ENCODE data around the gene CYP4F11.
"Not testable (repeated sequence)": the region's sequence is repeated elsewhere in the genome, so short reads cannot be mapped to it uniquely, and the experiment has no call there.

CYP4F11 gene, protein sequence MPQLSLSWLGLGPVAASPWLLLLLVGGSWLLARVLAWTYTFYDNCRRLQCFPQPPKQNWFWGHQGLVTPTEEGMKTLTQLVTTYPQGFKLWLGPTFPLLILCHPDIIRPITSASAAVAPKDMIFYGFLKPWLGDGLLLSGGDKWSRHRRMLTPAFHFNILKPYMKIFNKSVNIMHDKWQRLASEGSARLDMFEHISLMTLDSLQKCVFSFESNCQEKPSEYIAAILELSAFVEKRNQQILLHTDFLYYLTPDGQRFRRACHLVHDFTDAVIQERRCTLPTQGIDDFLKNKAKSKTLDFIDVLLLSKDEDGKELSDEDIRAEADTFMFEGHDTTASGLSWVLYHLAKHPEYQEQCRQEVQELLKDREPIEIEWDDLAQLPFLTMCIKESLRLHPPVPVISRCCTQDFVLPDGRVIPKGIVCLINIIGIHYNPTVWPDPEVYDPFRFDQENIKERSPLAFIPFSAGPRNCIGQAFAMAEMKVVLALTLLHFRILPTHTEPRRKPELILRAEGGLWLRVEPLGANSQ

DNA sequence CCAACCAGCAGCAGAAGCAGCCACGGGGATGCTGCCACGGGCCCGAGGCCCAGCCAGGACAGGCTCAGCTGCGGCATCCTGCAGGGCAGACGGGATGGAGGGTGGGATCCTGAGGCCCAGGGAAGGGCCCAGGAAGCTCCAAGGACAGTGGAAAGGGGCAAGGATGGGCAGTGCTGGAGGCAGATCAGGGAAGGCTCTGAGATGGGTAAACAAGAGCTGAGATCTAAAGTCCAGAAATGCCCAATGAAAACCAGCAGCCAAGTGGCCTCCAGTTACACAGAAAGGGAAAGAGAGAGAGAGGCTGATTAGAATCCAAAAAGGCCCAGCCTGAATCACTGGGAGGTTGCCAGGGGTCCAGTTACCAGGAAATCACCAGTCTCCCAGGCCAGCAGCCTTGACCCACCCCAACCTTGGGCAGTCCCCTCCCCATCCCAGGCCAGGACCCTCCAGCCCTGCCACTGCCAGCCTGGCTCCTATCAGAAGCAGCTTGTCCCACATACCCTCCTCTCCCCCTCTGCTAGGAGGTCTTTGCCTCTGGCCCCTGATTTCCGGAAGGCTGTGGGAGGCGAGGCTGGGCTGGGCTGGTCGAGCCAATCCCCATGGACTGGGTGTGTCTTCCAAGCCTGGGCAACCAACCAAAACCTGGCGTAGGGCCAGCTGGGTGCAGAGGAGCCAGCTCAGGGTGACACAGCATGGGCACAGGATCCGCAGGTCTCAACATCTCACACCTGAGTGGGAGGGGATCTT, at the start of gene CYP4F11:
Gene CYP4F11, minus strand, starts transcription at position 198 of the 747 bp plus-strand sequence. Its CDS starts 121 bp downstream, at position 77.
- peak; percentile 1 for DNase-seq (ENCODE audit: low spot score)
- TF ChIP-seq, protein P1, sequence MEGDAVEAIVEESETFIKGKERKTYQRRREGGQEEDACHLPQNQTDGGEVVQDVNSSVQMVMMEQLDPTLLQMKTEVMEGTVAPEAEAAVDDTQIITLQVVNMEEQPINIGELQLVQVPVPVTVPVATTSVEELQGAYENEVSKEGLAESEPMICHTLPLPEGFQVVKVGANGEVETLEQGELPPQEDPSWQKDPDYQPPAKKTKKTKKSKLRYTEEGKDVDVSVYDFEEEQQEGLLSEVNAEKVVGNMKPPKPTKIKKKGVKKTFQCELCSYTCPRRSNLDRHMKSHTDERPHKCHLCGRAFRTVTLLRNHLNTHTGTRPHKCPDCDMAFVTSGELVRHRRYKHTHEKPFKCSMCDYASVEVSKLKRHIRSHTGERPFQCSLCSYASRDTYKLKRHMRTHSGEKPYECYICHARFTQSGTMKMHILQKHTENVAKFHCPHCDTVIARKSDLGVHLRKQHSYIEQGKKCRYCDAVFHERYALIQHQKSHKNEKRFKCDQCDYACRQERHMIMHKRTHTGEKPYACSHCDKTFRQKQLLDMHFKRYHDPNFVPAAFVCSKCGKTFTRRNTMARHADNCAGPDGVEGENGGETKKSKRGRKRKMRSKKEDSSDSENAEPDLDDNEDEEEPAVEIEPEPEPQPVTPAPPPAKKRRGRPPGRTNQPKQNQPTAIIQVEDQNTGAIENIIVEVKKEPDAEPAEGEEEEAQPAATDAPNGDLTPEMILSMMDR (IDR thresholded peaks at IDR 0.05; ENCODE audit: extremely low read depth, missing control alignments), result no peak

DNA sequence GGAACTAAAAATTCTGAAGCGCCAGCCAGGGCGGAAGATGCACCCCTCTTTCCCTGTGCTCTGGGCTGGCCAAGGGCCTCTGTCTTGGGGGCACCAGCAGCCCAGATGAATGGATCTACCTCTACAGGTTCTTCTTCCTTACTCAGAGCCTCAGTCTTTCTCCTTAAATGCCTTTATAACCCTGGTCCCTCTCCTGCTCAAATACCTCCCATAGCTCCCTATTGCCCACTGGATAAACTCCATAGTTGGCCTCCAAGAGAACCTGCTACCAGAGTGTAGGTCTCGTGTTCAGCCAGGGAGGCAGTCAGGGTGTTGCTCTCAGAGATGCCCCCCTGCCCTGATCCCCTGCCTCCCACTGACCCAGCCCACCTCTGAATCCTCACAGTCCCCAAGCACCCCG, 45.0 kb upstream of the CYP4F11 start:
- DNase-seq (ENCODE audit: low spot score), result no peak
- TF ChIP-seq, protein P1 (IDR thresholded peaks at IDR 0.05; ENCODE audit: extremely low read depth, missing control alignments), result no peak

DNA sequence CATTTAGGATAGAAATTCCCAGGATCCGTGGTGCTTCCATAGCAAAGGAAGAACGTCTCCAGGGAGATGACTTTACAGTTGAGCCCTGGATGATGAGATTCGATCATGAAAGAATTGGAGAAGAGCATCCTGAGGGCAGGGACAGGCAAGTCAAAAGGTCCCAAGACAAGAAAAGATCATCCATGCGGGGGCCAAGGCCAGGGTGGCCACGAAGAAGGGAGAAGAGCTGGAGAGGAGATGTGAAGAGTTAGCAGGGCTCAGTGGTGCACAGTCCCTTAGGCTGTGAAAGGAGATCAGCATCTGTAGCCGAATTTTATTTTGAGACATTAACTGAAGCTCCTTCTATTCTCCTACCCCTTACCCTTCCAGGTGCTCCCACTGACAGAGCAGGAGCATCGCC, 43.4 kb upstream of the CYP4F11 start:
- no peak for DNase-seq (ENCODE audit: low spot score)
- TF ChIP-seq, protein P1 (IDR thresholded peaks at IDR 0.05; ENCODE audit: extremely low read depth, missing control alignments), result no peak

DNA sequence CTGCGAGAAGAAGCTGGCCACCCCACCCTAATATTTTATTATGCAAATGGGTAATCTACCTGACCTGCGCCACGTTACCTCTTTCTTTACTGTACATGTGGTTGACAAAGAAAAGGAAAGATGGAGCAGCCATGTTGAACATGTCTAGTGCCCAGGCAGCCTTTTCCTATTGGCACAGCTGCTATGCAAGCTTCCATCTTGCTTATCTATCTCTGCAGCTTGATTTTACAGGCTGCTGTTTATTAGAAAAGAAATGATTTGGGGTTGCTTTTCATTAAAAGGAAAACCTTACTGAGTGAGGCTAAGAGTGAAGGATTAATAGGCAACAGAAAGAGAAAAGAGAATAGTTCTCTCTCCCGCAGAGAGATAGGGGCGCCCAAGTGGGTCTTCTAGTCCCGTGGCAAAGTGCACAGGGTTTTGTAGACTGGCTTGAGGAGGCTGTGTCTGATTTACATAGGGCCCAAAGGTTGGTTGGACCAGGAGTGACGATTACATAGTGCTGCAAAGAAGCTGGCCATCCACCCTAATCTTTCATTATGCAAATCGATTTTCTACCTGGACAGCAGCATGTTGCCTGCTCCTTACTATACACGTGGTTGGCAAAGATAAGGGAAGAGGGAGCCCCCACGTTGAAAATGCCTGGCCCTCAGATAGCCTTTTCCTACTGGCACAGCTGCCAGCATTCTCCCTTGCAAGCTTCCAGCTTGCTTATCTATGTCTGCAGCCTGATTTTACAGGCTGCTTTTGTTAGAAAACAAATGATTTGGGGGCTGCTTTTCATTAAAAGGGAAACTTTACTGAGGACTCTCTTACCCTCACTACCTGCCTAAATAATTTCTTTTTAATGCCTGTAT, 42.7 kb upstream of the CYP4F11 start:
- no peak for DNase-seq (ENCODE audit: low spot score)
- TF ChIP-seq, protein P1 (IDR thresholded peaks at IDR 0.05; ENCODE audit: extremely low read depth, missing control alignments), result no peak

DNA sequence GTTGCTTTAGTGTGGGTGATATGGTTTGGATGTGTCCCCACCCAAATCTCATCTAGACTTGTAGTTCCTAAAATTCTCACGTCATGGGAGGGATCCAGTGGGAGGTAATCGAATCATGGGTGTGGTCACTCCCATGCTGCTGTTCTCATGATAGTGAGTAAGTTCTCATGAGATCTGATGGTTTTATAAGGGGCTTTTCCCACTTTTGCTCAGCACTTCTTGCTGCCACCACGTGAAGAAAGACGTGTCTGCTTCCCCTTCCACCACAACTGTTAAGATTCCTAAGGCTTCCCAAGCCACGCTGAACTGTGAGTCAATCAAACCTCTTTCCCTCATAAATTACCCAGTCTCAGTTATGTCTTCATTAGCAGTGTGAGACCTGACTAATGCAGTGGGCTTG, 40.5 kb upstream of the CYP4F11 start:
- TF ChIP-seq, protein P1 (IDR thresholded peaks at IDR 0.05; ENCODE audit: extremely low read depth, missing control alignments), result no peak
- no peak for DNase-seq (ENCODE audit: low spot score)

DNA sequence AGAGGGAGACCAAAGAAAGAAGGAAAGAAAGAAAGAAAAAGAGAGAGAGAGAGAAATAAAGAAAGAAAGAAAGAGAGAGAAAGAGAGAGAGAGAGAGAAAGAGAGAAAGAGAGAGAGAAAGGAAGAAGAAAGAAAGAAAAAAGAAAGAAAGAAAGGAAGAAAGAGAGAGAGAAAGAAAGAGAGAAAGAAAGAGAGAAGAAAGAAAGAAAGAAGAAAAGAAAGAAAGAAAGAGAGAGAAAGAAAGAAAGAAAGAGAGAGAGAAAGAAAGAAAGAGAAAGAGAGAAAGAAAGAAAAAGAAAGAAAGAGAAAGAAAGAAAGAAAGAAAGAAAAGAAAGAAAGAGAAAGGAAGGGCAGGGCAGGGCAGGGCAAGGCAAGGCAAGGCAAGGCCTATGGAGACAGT, 37.7 kb upstream of the CYP4F11 start:
- not testable (repeated sequence) for DNase-seq (ENCODE audit: low spot score)

DNA sequence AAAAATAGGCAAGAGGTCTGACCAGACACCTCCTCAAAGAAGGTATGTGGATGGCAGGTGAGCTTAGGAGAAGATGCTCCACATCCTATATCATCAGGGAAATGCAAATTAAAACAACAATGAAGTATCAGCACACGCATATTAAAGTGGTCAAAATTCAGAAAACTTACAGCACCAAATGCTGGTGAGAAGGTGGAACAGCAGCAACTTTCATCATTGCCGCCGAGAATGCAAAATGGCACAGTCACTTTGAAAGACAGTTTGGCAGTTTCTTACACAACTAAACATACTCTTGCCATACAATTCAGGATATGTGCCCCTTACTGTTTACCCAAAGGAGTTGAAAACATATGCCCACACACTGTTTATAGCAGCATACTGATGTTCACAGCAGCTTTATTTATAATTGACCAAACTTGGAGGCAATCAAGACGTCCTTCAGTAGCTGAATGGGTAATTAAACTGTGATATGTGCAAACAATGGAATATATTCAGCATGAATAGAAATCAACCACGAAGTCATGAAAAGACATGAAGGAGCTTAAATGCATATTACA, 37.0 kb upstream of the CYP4F11 start:
- no peak for DNase-seq (ENCODE audit: low spot score)
- TF ChIP-seq, protein P1 (IDR thresholded peaks at IDR 0.05; ENCODE audit: extremely low read depth, missing control alignments), result no peak
